ENCODE data around the gene CAMK2B. TPM values are rescaled to one million over a fixed set of nuclear protein-coding genes. Genes with fewer than 3 reads are reported as not detected.

CAMK2B gene
- total RNA-seq, 1 experiment from 2014 or later: not detected

DNA sequence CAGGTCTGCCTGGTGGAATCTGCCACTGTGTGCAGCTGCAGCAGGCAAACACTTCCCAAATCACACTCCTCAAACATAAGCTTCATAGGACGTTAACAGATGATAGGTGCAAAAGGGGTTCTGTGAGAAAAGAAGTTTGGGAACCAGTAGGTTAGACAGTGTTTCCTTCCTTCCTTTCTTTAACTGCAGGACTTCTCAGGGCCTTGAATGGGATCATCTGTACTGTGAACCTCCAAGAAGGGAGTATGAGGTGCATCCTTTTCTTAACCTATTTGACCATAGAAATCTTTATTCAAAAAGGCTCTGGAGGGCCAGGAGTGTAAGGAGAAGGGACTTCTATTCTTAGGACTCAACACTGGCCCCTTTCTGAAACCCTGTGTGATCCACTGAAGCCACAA, 33.0 kb downstream of the CAMK2B start:
- intact Hi-C loops (cut with micrococcal nuclease; ENCODE audit: unreplicated experiment): no loop called here
- Mint-ChIP-seq H3K36me3 (ENCODE audit: insufficient read depth, unreplicated experiment) (no peaks in the 10 kb centered on the region), H3K27me3 (ENCODE audit: unreplicated experiment) (peaks cover 100% of the 10 kb centered on the region), H3K4me3 (ENCODE audit: low read depth, unreplicated experiment) (no peak overlapping the region), H3K27ac (ENCODE audit: unreplicated experiment) (no peak overlapping the region), H3K4me1 (ENCODE audit: low read depth, unreplicated experiment) (peaks cover 8% of the 10 kb centered on the region), H3K9me3 (ENCODE audit: low read depth, unreplicated experiment) (no peaks in the 10 kb centered on the region)
- TF ChIP-seq, protein P1, sequence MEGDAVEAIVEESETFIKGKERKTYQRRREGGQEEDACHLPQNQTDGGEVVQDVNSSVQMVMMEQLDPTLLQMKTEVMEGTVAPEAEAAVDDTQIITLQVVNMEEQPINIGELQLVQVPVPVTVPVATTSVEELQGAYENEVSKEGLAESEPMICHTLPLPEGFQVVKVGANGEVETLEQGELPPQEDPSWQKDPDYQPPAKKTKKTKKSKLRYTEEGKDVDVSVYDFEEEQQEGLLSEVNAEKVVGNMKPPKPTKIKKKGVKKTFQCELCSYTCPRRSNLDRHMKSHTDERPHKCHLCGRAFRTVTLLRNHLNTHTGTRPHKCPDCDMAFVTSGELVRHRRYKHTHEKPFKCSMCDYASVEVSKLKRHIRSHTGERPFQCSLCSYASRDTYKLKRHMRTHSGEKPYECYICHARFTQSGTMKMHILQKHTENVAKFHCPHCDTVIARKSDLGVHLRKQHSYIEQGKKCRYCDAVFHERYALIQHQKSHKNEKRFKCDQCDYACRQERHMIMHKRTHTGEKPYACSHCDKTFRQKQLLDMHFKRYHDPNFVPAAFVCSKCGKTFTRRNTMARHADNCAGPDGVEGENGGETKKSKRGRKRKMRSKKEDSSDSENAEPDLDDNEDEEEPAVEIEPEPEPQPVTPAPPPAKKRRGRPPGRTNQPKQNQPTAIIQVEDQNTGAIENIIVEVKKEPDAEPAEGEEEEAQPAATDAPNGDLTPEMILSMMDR (IDR thresholded peaks at IDR 0.05; ENCODE audit: unreplicated experiment): no peak
- no TSS peak for BruUV-seq (replicated peaks)
- CTCF ChIA-PET: no interaction called here
- no peak for DNase-seq

DNA sequence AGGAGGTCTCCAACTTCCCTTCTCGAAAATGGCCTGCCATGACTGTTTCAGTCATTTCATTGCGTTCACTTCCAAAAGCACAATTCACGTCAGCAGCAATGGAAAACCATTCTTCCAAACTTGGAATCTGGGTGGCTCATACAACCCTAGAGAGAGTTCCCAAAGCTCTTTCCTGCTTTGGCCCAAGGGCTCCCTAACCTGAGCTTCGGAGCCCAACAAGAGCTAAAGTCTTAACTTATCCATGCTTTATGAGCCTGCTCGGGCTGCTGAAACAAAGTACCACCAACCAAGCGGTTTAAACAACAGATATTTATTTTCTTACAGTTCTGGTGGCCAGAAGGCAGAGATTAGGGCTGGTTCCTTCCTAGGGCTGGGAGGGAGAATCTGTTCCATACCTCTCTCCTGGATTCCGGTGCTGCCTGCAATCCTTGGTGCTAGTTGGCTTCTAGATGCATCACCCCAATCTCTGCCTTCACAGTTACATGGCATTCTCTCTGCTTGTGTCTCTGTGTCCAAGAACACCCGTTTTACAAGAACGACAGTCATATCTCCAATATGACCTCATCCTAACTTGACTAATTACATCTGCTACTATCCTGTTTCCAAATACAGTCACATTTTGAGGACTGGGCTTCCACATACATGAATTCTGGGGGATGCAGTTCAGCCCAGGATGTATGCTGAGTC, 33.5 kb downstream of the CAMK2B start:
- intact Hi-C loops (cut with micrococcal nuclease; ENCODE audit: unreplicated experiment): no loop called here
- no peak overlapping the region for H3K27ac Mint-ChIP-seq (ENCODE audit: unreplicated experiment)

DNA sequence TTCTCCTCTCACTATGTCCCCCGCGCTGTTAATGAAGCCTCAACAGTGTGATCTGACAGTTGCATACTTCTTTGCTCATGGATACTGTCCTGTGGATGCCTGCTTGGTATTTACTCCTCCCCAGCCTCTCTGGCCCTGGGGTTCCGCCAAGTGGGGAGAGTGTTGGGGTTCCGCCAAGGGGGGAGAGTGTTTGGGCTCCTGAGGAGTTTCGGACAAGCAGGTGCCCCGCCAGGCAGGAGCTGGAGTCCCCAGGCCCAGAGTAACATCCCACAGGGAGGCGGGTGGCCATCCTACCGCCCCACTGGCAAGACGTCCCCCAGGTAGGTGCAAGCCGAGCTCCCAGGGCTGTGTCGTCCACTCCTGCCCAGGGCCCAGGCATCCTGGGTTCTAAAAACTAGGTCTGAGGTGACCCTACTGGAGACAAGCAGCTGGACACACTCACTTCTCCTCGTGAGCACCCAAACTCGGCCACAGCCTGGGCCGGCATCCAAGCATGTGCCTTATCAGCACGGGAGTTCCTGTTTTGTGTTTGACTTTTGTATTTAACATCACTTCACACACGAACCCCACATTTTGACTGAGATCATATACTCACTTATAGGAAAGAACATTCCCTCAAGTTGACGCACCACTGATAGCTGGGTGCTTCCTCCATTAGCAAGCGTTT, 34.2 kb downstream of the CAMK2B start:
- Mint-ChIP-seq H3K4me1 (ENCODE audit: low read depth, unreplicated experiment) (peaks cover 8% of the 10 kb centered on the region), H3K36me3 (ENCODE audit: insufficient read depth, unreplicated experiment) (no peaks in the 10 kb centered on the region), H3K9me3 (ENCODE audit: low read depth, unreplicated experiment) (no peaks in the 10 kb centered on the region), H3K4me3 (ENCODE audit: low read depth, unreplicated experiment) (no peak overlapping the region), H3K27ac (ENCODE audit: unreplicated experiment) (no peak overlapping the region), H3K27me3 (ENCODE audit: unreplicated experiment) (peaks cover 100% of the 10 kb centered on the region)
- DNase-seq: peak; percentile 48
- intact Hi-C loops (cut with micrococcal nuclease; ENCODE audit: unreplicated experiment): no loop called here
- CTCF ChIA-PET: interaction anchor here (0.6 kb wide), 1 partner anchor 187 kb away, joined by 6 read pairs; no protein-coding TSS in a partner anchor
- TF ChIP-seq, protein P1 (IDR thresholded peaks at IDR 0.05; ENCODE audit: unreplicated experiment): no peak
- BruUV-seq (replicated peaks): no TSS peak

More for the DNA sequence above, 33.5 kb downstream of the CAMK2B start:
- Mint-ChIP-seq H3K4me1 (ENCODE audit: low read depth, unreplicated experiment) (peaks cover 8% of the 10 kb centered on the region), H3K4me3 (ENCODE audit: low read depth, unreplicated experiment) (no peak overlapping the region), H3K27me3 (ENCODE audit: unreplicated experiment) (peaks cover 100% of the 10 kb centered on the region), H3K9me3 (ENCODE audit: low read depth, unreplicated experiment) (no peaks in the 10 kb centered on the region), H3K36me3 (ENCODE audit: insufficient read depth, unreplicated experiment) (no peaks in the 10 kb centered on the region)
- no TSS peak for BruUV-seq (replicated peaks)
- peak; percentile 0 for DNase-seq
- TF ChIP-seq, protein P1 (IDR thresholded peaks at IDR 0.05; ENCODE audit: unreplicated experiment): no peak
- CTCF ChIA-PET: no interaction called here

DNA sequence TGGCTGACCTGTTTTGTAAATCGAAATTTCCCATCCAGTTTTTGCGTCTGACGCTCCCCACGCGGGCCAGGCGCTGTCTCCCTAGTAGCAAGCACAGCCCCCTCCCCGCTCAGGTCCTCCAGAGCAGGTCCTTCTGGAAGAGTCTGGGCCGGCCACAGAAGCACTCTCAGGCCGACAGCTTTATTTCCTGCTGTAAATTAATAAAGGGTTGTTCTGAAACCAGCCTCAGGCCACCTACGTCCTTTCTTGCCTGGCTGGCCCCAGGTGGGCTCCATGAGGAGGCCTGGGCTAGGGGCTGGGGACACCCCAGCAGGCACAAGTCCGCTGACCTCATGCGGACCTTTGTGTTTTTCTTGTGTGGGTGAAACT, 35.2 kb downstream of the CAMK2B start:
- Mint-ChIP-seq H3K27ac (ENCODE audit: unreplicated experiment) (no peak overlapping the region), H3K36me3 (ENCODE audit: insufficient read depth, unreplicated experiment) (no peaks in the 10 kb centered on the region), H3K27me3 (ENCODE audit: unreplicated experiment) (peaks cover 94% of the 10 kb centered on the region), H3K4me1 (ENCODE audit: low read depth, unreplicated experiment) (peaks cover 8% of the 10 kb centered on the region), H3K4me3 (ENCODE audit: low read depth, unreplicated experiment) (no peak overlapping the region), H3K9me3 (ENCODE audit: low read depth, unreplicated experiment) (no peaks in the 10 kb centered on the region)
- intact Hi-C loops (cut with micrococcal nuclease; ENCODE audit: unreplicated experiment): no loop called here
- CTCF ChIA-PET: no interaction called here
- DNase-seq: no peak
- BruUV-seq (replicated peaks): no TSS peak
- TF ChIP-seq, protein P1 (IDR thresholded peaks at IDR 0.05; ENCODE audit: unreplicated experiment): no peak

Data from Calu3 (cell line).